SK-MEL-5 (cell line): ENCODE measurements around the gene STX12. TPM values are rescaled to one million over a fixed set of nuclear protein-coding genes. Genes with fewer than 3 reads are reported as not detected.

Experiments
- DNase-seq: peaks from one replicate; pipeline ENCODE4 v3.0.0-alpha.2; 2016; ENCODE audit warnings: low read depth, low spot score
- in situ Hi-C: cut with HindIII; loops from 2 replicates; pipeline ENCODE4 v1.10.0; 2016; ENCODE audit warnings: low sequenced_read_pairs, high pct_unique_total_duplicates, low pct_unique_long_range_greater_than_20kb
- polyA plus RNA-seq, 2 experiments: library from polyadenylated mRNA; depleted of rRNA; stranded (reverse); fragments of >200 nt; gene quantifications; 2 replicates each; pipeline ENCODE4 v1.2.3, GENCODE V29; 2015
- total RNA-seq: library from RNA; depleted of rRNA; stranded (reverse); fragments of >200 nt; shearing (Covaris generic); gene quantifications from 2 replicates; pipeline ENCODE4 v1.2.3, GENCODE V29; 2014; rRNA removed

Gene STX12
- total RNA-seq, result 29.0 and 30.5 TPM in 2 replicates
- polyA plus RNA-seq (2015; cell fraction: cytosol; rRNA removed), result 20.3 and 26.0 TPM in 2 replicates
- polyA plus RNA-seq (2015; cell fraction: nucleus; rRNA removed), result 28.5 and 34.0 TPM in 2 replicates

DNA sequence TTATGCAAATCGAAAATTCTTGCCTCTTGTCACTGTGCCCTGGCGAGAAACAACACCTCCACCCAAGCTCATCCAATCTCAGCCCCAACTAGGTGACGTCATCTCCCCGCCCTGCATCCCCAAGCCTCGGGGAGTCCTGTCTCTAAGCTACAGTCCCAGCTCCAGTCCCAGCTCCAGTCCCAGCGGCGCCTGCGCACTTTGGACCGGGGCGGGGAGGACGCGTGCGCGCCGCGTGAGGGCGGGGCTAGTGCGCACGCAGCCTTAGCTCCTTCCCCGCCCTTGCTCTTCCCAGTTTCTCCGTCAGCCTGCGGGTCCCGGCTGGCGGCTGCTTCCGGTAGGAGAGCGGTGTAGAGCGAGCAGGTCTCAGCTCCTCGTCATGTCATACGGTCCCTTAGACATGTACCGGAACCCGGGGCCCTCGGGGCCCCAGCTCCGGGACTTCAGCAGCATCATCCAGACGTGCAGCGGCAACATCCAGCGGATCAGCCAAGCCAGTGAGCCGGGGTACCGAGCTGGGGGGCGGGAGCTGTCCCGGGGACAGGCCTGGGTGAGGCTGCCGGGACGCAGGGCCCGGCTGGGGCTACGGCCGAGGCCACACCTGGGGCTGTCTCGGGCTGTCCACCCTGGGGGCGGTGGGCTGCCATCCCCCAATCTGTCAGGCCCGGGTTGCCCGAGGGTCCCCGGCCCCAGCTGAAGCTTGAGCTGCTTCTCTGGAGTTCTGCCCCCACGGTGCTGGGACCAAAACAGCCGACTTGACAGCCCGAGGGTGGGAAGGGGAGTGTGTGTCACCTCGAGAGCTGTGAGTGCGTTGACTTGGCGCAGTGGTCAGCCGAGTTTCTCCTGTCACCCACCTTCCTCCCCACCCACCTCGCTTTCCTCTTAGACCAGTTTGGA, at the start of gene STX12:
STX12 (plus strand) TSS at position 288 of the 894 bp plus-strand sequence; CDS start at position 377, 89 bp downstream.
- in situ Hi-C loops, result no loop called here
- peak; percentile 97 for DNase-seq

GRCh38 chr1:27724961-27725373, 48.1 kb upstream of the STX12 start:
- in situ Hi-C loops, result no loop called here
- no peak for DNase-seq

DNA sequence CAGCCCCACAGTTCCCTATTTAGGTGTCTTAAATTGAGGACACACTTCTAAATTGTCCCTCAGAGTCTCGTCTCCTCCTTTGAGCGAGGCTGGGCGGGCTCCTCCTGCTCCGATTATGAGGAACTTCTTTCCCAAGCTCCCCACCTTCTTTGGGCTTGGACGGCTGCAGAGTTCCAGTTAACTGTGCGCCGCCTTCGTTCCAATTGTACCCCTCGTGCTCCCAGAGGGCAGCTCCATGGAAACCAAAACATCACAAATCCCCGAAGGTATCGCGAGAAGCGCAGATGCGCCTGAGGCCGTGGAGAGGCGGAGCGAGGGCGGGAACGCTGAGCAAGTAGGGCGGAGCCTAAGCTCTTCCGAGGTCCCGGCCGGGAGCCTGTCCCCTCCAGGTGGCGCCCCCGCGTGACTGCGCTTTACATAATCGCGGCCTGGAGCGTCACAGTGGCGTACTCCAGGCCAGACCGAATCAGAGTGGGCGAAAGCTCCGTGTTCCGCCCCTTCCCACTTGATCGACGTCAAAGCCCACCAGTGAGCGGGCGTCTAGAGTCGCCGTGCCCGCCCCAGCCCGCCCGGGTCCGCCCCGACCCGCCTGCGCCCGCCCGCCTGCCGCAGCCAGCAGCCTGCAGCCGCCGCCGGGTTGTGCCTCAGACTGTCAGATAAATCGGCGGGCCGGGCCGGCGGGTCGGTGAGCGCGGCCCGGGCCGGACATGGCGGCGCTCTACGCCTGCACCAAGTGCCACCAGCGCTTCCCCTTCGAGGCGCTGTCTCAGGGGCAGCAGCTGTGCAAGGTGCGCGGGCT, 47.4 kb upstream of the STX12 start, which contains the start of gene FAM76A:
FAM76A (plus strand) TSS at position 588 of the 799 bp plus-strand sequence; CDS start at position 708, 120 bp downstream.
- DNase-seq, result peak; percentile 98
- in situ Hi-C loops, result no loop called here

GRCh38 chr1:27726173-27727044, 46.6 kb upstream of the STX12 start:
- DNase-seq, result peak; percentile 38
- in situ Hi-C loops, result no loop called here

DNA sequence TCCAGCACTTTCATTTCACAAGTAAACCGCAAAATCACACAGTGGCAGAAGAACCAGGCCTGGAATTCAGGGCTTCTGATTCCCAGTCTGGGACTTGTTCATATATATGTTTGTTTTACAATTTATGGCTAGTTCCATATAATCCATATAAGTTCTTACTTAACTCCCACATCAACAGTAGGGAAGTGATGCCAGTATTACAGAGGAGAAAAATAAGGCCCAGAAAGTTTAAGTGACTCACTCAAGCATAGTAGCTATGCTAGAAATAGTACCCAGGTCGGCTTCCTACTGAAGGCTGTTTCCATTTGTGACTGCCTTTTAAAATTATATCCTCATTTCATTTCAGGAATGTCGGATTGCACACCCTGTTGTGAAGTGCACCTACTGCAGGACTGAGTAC, 45.9 kb upstream of the STX12 start:
- no peak for DNase-seq
- in situ Hi-C loops, result no loop called here

- in situ Hi-C loops, result no loop called here
- DNase-seq, result no peak
These were observed 36.8 kb upstream of the STX12 start for GRCh38 chr1:27736252-27736651.

DNA sequence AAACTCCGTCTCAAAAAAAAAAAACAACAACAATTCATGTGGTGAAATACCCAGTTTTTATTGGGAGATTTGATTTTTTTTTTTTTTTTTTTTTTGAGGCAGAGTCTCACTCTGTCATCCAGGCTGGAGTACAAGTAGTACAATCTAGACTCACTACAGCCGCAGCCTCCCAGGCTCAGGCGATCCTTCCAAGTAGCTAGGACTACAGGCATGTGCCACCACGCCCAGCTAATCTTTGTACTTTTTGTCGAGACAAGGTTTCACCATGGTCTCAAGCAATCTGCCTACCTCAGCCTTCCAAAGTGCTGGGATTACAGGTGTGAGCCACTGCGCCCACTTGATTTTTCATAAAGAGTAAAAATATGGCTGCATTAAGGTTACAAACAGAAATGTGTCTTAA, 31.9 kb upstream of the STX12 start:
- no peak for DNase-seq

DNA sequence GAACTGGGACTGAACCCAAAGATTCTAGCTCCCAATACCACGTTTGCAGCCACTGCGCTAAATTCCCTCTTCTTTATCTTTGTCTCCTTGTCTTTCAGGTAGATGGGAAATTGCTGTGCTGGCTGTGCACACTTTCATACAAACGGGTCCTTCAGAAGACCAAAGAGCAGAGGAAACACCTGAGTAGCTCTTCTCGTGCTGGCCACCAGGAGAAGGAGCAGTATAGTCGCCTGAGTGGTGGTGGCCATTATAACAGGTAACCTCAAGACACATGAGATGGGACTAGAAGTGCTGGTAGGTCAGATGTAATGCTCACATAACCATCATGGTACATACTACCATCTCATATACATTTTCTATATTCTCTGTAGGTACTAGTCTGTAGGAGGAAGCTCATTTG, 28.5 kb upstream of the STX12 start:
- in situ Hi-C loops, result no loop called here
- DNase-seq, result no peak

More for the DNA sequence above, 31.9 kb upstream of the STX12 start:
- in situ Hi-C loops, result no loop called here

DNA sequence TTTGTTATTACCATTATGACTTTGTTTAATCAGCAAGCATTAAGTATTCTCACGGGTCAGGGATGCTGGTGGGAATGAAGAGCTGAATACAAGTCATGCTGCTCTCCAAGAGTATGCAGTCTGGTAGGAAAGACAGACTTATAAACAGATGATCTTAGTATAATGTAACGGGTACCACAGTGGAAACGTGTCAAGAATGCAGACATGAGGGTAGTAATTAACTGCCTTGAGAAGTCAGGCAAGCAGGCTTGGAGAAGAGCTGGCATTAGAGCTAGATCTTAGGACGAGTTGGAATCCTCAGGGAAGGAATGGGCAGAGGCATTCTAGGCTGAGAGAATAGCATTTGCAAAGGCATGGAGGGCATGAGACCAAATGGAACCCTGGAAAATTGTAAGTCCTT, 27.6 kb upstream of the STX12 start:
- DNase-seq, result no peak
- in situ Hi-C loops, result no loop called here

GRCh38 chr1:27752360-27752759, 20.7 kb upstream of the STX12 start:
- DNase-seq, result no peak
- in situ Hi-C loops, result no loop called here

GRCh38 chr1:27755286-27755685, 17.7 kb upstream of the STX12 start:
- in situ Hi-C loops, result no loop called here
- DNase-seq, result no peak

DNA sequence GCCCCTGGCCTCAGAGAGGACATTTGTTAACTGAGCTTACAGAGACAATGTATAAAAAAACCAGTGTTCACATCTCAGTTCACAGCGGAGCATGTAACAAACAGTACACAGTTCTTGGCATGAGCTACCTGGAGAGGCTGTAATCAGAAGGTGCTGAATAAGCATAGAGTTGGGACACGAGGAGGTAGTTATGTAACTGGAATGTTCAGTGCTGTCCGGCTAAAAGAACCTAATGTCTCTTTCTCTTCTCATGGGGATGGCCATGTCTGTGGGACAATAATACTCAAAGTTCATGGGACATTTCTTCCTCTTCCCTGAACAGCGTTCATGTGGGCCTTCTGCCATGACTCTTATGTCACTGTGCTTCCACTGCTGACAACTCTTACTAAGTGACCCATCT, 17.2 kb upstream of the STX12 start:
- in situ Hi-C loops, result no loop called here
- DNase-seq, result no peak

DNA sequence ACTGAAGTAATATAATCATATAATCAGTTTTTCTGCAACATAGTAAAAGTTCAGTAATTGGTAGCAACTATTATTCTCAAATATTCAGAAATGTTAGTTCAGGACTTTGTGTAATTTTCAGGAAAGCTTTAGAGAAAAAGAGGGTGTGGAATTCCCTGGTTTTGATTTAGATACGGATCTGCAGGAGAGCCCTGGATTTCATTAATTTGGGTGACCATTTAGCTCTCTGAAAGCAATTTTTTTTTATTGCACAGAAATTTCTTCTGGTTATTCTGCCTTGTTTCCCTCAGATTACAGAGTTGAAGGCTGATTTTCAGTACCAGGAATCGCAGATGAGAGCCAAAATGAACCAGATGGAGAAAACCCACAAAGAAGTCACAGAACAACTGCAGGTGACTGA, 13.8 kb upstream of the STX12 start:
- DNase-seq, result no peak
- in situ Hi-C loops, result no loop called here

GRCh38 chr1:27760426-27760825, 12.6 kb upstream of the STX12 start:
- in situ Hi-C loops, result no loop called here
- peak; percentile 45 for DNase-seq

DNA sequence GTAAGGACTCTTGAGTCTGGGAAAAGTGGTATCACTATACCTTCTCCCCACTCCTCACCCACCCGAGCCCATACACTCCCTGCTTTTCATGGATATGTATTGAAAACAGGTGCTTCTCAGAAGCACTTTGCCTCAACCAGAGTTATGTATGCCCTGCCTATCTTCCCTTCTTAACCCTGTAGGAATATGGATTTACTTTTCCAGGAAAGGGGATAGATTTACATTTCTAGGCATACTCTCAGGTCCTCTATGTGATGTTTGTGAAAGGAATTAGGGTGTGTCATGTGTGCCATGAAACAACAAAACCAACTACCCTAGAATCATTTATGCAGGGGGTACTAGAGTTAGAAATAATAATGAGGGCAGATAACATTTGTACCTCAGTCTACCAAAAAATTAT, 11.0 kb upstream of the STX12 start:
- in situ Hi-C loops, result no loop called here
- DNase-seq, result no peak

- DNase-seq, result no peak
- in situ Hi-C loops, result no loop called here
These were observed 9.7 kb upstream of the STX12 start for GRCh38 chr1:27763358-27763757.

GRCh38 chr1:27770293-27770830, 2.7 kb upstream of the STX12 start:
- no peak for DNase-seq
- in situ Hi-C loops, result no loop called here
